Smooth muscle cell (in vitro differentiated cells): ENCODE results near the gene TERT. TPM values are rescaled to one million over a fixed set of nuclear protein-coding genes. Genes with fewer than 3 reads are reported as not detected.
"Not testable (repeated sequence)": the region's sequence is repeated elsewhere in the genome, so short reads cannot be mapped to it uniquely, and the experiment has no call there.

Source experiments
- DNase-seq: peaks from one replicate; lab custom pipeline; 2025; ENCODE audit not compliant: unreplicated experiment; lab: John Stamatoyannopoulos, UW
- H2AFZ ChIP-seq: fragments of 200-600 bp; sonication (generic); 2 replicates; pipeline ENCODE4 v1.6.0; 2016; ENCODE audit warnings: antibody characterized with exemption, low read depth, mild to moderate bottlenecking
- H3F3A ChIP-seq: fragments of 200-600 bp; sonication (generic); 2 replicates; pipeline ENCODE4 v1.6.0; 2017; ENCODE audit warnings: antibody characterized with exemption, low read depth
- H3K27ac ChIP-seq: fragments of 200-600 bp; sonication (generic); 2 replicates; pipeline ENCODE4 v1.5.1; 2016; ENCODE audit warnings: low read depth, mild to moderate bottlenecking
- H3K27me3 ChIP-seq: fragments of 200-600 bp; sonication (generic); 2 replicates; pipeline ENCODE4 v1.6.1; 2016; ENCODE audit warnings: low read depth, mild to moderate bottlenecking
- H3K36me3 ChIP-seq: fragments of 200-600 bp; sonication (generic); 2 replicates; pipeline ENCODE4 v1.5.1; 2016; ENCODE audit warnings: low read depth
- H3K4me1 ChIP-seq: fragments of 200-600 bp; sonication (generic); 2 replicates; pipeline ENCODE4 v1.5.1; 2016; ENCODE audit warnings: low read depth
- H3K4me2 ChIP-seq: fragments of 200-600 bp; sonication (generic); 2 replicates; pipeline ENCODE4 v1.6.0; 2016; ENCODE audit warnings: mild to moderate bottlenecking
- H3K4me3 ChIP-seq: fragments of 200-600 bp; sonication (generic); 2 replicates; pipeline ENCODE4 v1.5.1; 2016; ENCODE audit warnings: mild to moderate bottlenecking
- H3K79me2 ChIP-seq: fragments of 200-600 bp; sonication (generic); 2 replicates; pipeline ENCODE4 v1.6.0; 2016; ENCODE audit warnings: low read depth, mild to moderate bottlenecking
- H3K9ac ChIP-seq: fragments of 200-600 bp; sonication (generic); 2 replicates; pipeline ENCODE4 v1.6.0; 2016; ENCODE audit warnings: low read depth
- H3K9me3 ChIP-seq: fragments of 200-600 bp; sonication (generic); replicated peaks from 2 replicates; pipeline ENCODE4 v1.5.1; 2016; ENCODE audit warnings: low read depth
- H4K20me1 ChIP-seq: fragments of 200-600 bp; sonication (generic); 2 replicates; pipeline ENCODE4 v1.6.0; 2016; ENCODE audit warnings: low read depth
- WGBS: methylation state at CpG from one replicate; pipeline ENCODE4 v1.1.7; 2016; ENCODE audit warnings: low lambda C conversion rate; 5-methylcytosine and 5-hydroxymethylcytosine counted together
- polyA plus RNA-seq: library from polyadenylated mRNA; unstranded; fragments of >200 nt; fragmentation: Nextera tagmentation; extraction: Ambion mirVana; gene quantifications from 2 replicates; pipeline ENCODE4 v1.2.1, GENCODE V29; 2016
- total RNA-seq: library from RNA; depleted of rRNA; stranded (reverse); fragments of >200 nt; gene quantifications from 2 replicates; pipeline ENCODE4 v1.2.3, GENCODE V29; 2014
- TF ChIP-seq, protein P1 (sequence below): fragments of 200-600 bp; sonication (generic); IDR thresholded peaks from 2 replicates; pipeline ENCODE4 v1.5.1; 2017; ENCODE audit warnings: borderline replicate concordance, mild to moderate bottlenecking, antibody characterized with exemption; ENCODE audit not compliant: insufficient read depth, poor library complexity, severe bottlenecking

TERT gene
- total and polyA plus RNA-seq, 2 experiments from 2014 or later = not detected

DNA sequence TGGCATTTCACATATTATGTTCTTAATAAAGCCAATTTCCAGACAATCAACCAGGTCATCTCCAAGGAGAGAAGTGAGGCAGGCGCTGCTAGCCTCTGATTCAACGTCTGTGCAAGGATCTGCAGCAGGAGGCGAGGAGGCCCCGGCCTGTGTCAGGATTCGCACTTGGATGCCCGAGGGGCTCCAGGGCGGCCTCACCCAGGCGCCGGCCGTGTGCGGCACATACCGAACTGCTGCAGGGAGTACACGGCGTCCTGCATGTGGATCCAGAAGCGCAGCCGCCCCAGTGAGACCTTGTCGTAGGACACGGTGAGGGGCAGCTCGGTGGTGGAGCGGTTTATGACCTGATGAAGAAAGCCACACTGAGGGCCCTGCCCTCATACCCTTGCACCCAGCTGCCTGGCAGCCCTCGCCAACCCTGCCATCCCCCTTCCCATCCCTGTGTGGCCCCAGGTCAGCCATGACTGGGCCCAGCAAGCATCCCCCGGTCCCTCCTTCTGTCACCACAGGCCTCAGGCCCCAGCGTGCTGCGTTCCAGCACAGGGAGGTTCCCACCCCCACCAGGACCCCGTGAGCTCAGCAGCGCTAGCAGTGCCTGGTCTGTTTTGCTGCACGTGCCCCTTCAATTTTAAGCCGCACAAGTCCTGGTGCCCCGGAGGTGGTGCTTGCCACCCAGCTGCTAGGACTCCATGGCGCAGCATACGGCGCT, 40.1 kb upstream of the TERT start:
- TF ChIP-seq, protein P1, sequence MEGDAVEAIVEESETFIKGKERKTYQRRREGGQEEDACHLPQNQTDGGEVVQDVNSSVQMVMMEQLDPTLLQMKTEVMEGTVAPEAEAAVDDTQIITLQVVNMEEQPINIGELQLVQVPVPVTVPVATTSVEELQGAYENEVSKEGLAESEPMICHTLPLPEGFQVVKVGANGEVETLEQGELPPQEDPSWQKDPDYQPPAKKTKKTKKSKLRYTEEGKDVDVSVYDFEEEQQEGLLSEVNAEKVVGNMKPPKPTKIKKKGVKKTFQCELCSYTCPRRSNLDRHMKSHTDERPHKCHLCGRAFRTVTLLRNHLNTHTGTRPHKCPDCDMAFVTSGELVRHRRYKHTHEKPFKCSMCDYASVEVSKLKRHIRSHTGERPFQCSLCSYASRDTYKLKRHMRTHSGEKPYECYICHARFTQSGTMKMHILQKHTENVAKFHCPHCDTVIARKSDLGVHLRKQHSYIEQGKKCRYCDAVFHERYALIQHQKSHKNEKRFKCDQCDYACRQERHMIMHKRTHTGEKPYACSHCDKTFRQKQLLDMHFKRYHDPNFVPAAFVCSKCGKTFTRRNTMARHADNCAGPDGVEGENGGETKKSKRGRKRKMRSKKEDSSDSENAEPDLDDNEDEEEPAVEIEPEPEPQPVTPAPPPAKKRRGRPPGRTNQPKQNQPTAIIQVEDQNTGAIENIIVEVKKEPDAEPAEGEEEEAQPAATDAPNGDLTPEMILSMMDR = no peak
- Histone ChIP-seq H3K9me3 (no peaks in the 10 kb centered on the region), H3K27ac (no peak overlapping the region), H3F3A (no peaks in the 10 kb centered on the region), H4K20me1 (no peaks in the 10 kb centered on the region), H3K27me3 (no peaks in the 10 kb centered on the region), H2AFZ (no peak overlapping the region), H3K4me3 (no peak overlapping the region), H3K9ac (no peak overlapping the region), H3K79me2 (no peaks in the 10 kb centered on the region), H3K4me2 (no peak overlapping the region), H3K36me3 (peaks cover 4% of the 10 kb centered on the region), H3K4me1 (no peaks in the 10 kb centered on the region)
- WGBS = 97% methylated on average over 32 of the region's 32 CpGs
- DNase-seq = no peak

DNA sequence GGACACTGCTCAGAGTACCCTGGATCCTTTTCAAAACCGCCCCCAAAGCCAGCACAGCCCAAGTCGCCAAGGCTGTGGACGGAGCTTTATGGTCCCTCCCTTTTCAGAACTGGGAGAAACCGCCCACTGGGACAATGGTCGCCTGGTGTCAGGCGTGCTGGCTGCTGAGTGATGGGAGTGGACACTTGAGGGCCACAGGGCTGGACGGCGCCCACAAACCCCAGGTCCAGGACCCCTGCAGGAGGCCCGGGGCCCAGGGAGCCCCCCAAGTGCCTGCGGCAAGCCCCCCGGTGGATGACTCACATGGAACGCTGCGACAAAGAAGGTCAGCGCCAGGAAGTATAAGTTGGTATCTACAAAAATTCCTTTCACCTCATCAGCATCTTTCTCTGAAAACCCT, 39.1 kb upstream of the TERT start:
- Histone ChIP-seq H3K4me3 (no peak overlapping the region), H2AFZ (no peak overlapping the region), H3K4me1 (no peaks in the 10 kb centered on the region), H3K9ac (no peak overlapping the region), H3K27ac (no peak overlapping the region), H3K36me3 (peaks cover 6% of the 10 kb centered on the region), H3F3A (no peaks in the 10 kb centered on the region), H3K9me3 (no peaks in the 10 kb centered on the region), H3K4me2 (no peak overlapping the region), H4K20me1 (no peaks in the 10 kb centered on the region), H3K27me3 (no peaks in the 10 kb centered on the region), H3K79me2 (no peaks in the 10 kb centered on the region)
- 99% methylated on average over 14 of the region's 14 CpGs for WGBS
- no peak for DNase-seq
- TF ChIP-seq, protein P1 = no peak

DNA sequence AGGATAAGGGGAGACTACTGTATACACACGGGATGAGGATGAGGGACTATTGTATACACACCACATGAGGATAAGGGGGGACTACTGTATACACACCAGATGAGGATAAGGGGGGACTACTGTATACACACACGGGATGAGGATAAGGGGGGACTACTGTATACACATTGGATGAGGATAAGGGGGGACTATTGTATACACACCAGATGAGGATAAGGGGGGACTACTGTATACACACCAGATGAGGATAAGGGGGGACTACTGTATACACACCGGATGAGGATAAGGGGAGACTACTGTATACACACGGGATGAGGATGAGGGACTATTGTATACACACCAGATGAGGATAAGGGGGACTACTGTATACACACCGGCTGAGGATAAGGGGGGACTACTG, 38.4 kb upstream of the TERT start:
- not testable (repeated sequence) for H2AFZ ChIP-seq, H3K27me3 ChIP-seq, H3K9ac ChIP-seq, H3K4me3 ChIP-seq, H3K27ac ChIP-seq, DNase-seq, H3K79me2 ChIP-seq, H3F3A ChIP-seq, H3K4me2 ChIP-seq, H3K4me1 ChIP-seq, H3K36me3 ChIP-seq, H4K20me1 ChIP-seq, H3K9me3 ChIP-seq
- 92% methylated on average over 5 of the region's 5 CpGs for WGBS

DNA sequence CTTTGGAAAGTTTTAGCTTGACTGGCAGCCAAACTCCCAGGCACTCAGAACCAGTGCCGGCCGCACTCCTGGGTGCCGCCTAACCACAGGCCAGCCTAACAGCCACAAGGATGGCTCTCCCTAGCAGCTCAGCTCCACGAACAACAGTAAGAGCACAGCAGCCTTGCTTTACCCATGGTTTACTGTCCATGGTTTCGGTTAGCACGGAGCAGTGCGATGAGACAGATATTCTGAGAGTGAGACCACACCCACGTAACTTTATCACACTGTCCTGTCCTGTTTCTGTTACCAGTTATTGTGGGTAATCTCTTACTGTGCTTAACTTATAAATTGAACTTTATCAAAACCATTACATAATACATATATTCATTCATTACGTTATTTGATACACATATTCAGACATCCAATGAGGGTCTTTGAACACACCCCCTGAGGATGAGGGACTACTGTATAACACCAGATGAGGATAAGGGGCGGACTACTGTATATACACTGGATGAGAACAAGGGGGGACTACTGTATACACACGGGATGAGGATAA, 37.7 kb upstream of the TERT start:
- H3K4me1 ChIP-seq = no peaks in the 10 kb centered on the region
- no peak overlapping the region for H3K9ac ChIP-seq
- TF ChIP-seq, protein P1 = no peak
- H3K27me3 ChIP-seq = no peaks in the 10 kb centered on the region
- peaks cover 6% of the 10 kb centered on the region for H3K36me3 ChIP-seq
- H3K27ac ChIP-seq = no peak overlapping the region
- WGBS = 97% methylated on average over 11 of the region's 11 CpGs
- H3K4me3 ChIP-seq = no peak overlapping the region
- H2AFZ ChIP-seq = no peak overlapping the region
- H3F3A ChIP-seq = peaks cover 9% of the 10 kb centered on the region
- H3K79me2 ChIP-seq = no peaks in the 10 kb centered on the region
- H3K9me3 ChIP-seq = no peaks in the 10 kb centered on the region
- no peaks in the 10 kb centered on the region for H4K20me1 ChIP-seq
- DNase-seq = no peak
- H3K4me2 ChIP-seq = no peak overlapping the region
